NCI-H345 treated with DMSO at 0.1 percent for 48 hours (cell line): ENCODE data around the gene SF1.

Experiments
- DNase-seq: peaks from one replicate; lab custom pipeline; 2025; ENCODE audit not compliant: unreplicated experiment; lab: John Stamatoyannopoulos, UW

SF1 gene

DNA sequence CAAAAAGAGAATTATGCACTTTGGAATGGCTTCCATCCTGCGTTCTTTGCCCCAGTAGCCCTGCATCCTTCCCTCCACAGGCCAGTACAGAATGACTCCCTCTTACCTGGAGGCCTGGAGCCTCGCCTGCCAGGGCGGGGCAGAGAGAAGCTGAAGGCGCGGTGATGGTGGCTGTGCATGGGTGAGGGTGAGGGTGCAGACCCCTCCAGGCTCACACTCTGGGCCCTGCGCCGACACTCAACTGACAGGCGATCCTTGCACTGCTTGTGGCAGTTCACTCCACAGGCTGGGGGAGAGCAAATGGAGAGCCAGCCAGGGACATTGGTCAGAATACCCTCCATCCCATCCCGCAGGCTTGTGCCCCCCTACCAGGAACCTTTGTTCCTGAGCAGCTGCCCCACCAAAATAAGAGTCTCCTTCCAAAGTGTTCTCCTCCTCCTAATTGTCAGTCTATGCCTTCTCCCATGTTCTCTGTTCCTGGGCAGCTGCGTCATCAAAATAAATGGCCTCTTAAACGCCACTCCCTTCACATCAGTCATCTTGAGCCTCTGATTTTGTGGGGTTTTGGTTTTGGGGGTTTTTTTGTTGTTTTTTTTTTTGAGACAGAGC, 49.5 kb downstream of the SF1 start:
- no peak for DNase-seq

DNA sequence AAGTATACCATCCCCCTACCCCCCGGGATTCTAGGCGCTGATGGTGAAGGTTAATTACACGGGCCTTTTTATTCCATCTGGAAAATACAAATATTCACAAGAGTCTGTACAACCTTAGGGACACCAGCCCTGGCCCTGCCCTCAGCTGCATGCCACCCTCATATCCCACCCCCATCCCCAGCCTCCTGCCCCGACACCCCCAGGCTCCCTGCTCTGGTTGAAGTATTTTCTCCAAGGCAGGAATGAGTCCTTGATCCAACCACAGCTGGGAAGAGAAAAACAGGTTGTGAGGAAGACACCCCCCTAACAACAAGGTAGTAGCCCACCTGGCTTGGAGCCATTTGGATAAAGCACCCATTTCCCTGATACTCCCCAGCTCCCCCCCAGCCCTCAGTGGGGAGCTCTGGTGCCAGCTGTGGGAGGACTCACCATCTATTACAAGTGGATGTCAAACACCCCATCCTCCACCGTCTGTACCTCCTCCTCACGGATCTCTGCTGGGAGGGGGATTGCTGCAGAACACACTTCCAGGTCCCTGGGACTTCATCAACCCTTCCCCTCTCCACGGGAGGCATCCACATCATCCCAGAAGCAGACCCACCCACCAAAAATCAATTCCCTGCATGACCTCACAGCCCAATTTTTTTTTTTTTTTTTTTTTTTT, 51.3 kb downstream of the SF1 start:
- DNase-seq, result no peak

DNA sequence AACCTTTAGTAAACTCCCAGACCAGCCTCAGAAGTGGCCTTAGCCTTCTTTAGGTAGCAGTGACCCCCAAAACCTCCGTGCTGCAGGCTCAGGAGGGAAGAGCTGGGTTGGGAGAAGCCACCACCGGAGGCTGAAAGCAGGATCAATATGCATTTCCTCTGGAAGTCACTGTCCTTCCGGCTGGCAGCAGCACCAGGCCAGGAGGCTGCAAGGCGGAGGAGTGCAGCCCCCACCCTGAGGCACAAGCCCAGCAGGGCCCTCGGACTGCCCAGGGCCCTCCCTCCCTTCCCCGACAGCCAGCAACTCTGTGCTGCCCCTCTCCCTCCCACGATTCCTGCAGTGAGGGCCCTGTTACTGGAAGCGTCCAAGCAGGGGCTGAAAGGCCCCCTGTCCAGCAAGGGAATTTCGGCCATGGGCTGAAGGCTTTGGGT, 52.1 kb downstream of the SF1 start:
- no peak for DNase-seq

DNA sequence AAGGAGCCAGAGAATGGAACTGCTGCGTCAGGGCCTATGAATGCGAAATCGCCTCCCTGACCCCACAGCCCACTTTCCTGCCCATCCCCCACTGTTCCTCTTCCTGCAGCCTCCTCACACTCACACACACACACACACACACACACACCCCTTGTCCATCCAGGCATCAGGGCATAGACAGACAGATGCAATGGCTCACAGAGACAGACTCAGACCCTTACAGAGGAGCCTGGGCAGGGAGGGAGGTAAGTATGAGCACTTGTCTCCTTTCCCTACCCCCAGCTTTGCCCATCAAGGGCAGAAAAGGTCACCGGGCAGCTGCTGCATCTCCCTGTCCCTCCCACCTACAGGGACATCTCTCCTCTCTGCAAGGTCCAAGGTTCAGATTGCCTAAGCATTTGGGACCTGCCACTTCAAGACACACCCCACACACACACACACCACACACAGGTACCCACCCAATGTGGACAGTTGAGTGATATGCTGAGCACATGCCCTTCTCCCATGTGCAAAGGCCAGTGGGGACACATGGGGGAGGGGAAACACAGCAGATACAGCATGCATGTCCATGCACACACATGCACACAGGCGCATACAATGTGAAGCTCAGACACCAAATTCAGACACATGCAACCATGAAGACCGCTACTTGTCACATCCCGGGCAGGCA, 53.3 kb downstream of the SF1 start:
- no peak for DNase-seq

DNA sequence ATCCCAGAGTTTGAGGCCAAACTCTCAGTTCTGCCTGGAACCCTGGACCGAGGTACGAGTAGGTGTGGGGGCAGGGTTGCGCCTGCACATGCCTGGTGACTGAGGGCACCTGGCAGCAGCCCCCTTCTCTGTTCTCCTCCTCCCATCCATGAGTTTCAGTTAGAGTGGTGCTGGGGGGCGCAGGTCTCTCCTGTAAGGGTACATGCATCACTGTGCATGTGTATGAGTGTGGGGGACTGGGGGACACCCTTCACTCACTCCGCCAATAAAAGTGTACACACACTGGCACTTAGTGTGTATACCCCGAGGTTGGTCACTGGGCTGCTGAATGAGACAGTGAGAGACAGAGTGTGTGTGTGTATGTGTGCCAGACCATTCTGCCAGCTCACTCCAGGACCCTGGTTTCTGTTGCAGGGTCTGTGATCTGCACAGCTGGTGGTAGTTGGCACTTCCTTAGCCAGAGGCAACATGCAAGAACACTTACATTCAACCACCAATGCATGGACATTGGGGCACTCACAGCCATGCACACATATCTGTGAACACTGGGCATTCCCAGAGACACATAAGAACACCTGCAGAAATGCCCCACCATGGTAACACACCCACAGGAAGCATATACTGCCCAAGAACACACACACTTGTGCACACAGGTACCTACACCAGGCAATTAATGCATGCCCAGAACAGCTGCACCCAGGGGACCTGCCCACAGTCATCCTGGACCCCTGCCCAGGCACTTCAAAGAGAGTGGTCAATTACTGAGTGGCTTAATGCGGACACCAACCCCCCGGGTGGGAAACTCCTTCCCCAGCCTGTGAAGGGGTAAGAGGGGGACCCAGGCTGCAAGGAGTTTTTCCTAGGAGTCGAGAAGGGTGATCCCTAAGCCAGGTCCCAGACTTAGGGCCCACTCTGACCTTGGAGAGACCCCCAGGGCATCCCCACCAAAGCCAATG, 54.2 kb downstream of the SF1 start:
- no peak for DNase-seq

DNA sequence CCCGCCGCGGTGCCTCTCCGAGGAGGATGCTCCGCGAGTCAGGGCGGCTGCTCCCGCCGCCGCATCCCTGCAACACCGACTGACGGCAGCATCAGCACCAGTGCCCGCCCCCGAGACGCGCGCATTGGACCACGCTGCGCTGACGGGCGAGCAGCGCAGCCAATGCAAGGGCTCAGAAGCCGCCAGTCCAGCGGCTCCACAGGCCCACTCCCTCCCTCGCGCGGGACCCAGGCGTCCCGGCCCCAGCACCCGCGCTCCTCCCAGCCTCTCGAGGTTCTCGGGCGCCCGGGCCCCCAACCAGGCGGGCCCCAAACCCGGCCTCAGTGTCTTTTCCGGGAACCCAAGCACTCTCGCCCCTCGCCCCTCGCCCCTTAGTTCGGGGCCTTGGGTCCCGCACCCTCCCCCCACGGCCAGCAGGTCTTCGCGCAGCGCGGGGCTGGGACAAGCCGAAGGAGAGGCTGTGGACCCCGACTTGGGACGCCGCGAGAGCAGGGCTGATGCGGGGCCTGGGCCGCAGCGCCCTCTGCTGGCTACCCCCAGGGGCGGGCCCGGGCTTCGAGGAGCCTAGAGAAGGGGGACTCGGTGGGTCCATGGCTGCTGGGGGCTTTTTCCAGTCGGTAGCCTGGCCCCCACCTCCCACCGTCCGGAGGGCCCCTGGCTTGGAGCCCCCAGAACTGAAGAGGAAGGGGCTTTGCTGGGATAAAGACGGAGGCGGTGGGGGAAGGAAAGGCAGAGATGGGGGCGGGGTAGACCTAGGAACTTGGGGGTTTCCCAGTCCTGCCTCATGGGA, 55.0 kb downstream of the SF1 start, which contains the start of gene NRXN2:
TSS of gene NRXN2 (minus strand) at position 81 of the 790 bp plus-strand sequence. CDS start 9,498 bp downstream, outside the sequence.
- DNase-seq, result peak; percentile 74

DNA sequence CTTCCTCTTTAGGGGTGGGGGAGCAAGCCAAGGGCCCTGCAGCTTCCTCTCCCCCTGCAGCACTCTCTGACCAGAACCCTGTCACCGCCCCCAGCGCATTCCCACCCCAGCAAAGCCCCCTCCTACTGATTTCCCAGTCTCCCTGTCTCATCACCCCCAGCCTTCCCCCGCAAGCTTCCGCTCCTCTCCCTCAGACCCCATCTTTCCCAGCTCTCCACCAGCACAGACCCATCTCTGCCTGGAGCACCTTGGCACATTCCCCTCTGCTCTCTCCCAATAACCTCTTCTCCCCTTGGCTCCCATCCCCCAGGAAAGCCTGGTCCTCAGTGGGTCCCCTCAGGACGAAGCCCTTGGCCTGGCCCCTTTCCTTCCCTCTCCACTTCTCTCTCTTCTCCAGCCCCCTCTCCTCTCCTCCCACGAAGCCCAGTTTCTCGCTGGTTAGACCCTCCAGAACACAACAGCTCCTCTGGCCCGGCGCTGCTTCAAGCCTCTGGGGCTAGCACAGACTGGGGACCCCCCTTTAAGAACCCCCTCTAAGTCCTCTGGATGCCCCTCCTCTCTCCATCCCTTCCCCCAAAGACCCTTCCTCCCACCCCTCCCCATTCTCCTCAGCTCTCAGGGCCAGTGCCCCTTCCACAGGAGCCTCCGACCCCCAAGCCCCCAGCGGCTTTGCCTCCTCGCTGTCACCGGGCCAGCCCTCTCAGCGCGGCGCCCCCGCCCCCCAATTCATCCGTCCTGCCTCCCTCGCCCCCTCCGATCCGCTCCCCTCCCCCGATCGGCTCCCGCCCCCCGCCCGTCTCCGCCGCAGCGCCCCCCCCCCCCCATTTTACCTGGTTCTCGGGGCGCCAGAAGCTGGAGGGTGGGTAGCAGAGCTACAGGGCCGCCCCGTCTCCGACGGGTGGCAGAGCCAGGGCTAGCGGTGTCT, 55.9 kb downstream of the SF1 start:
- DNase-seq, result no peak

DNA sequence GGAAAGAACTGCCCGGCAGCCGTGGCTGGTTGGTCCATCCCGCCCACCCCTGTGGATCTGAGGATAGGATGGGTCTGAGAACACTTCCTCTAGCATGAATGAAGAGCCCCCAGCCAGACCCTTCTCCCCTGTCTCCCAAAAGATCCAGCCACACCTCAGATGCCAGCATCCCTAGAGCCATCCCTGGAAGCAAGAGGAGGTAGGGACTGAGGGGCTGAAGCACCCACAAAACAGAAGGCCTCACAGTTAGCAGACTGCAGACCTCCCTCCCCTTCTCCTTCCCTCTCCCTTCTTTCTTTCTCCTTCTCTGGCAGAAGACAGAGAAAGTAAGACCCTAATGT, 57.0 kb downstream of the SF1 start:
- DNase-seq, result no peak

DNA sequence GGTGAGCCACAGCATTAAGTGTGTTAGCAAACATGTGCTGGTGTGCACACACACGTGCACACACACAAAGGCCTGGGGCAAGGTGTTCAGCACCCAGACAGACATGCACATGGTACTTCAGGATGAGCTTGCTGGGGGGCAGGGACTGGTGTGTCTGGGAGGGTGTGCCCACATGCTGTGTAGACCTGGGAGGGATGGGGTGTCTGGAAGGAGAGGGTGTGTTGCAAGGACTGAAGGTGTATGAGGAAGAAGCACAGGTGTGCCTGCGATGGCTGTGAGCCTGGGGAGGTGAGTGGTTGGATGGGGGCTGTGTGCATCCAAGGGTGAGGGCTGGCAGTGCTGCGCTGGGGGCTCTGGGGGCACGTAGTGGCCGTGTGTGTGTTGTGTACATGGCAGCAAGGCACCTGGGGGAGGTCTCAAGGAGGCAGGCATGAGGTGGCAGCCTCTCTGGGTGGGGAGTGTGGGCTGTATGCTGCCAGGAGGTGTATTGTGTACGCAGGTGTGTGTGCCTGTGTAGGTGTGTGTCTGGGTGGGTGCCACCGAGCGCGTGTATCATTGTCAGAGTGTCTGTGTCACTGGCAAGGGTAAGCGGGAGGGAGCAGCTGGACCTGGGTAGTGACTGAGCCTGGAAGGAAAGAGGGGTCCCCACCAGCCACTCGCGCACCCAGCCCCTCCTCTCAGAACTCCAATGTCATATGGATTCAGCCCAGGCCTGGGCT, 57.5 kb downstream of the SF1 start:
- DNase-seq, result no peak

DNA sequence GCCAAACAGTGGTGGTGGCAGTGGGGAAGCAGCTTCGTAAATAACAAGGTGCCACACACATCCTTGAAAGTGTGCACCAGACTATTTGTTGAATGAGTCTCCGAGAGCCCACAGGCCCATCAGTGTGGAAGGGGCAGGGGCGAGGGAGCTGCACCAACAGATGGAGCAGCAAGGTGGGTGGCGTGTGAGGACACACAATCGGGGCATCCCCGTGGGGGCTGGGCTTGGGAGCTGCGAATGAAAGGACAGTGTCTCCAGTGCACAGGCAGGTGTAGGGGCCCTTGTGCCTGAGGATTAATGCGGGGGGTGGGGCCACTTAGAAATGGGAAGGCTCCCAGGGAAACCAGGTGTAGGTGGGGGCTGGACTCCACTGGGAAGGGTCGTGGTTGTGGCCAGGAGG, 58.2 kb downstream of the SF1 start:
- no peak for DNase-seq

DNA sequence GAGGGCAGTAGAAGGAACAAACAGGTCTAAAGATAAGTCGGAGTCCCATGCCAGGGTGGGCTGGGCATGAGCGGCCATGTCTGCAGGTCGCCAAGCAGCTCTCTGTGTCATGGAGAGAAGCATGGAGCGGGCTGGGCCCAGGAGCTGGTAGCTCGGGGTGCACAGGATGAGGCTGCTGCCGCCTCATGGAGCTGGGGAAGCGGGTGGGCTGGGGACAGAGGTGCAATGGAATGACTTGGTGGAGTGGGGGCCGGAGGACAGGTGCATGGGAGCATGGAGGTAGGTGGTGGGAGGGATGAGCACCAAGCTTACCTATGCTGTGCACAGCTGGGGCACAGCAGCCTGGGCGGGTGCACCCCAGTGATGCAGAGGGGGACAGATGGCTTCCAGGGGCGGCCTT, 58.9 kb downstream of the SF1 start:
- no peak for DNase-seq

DNA sequence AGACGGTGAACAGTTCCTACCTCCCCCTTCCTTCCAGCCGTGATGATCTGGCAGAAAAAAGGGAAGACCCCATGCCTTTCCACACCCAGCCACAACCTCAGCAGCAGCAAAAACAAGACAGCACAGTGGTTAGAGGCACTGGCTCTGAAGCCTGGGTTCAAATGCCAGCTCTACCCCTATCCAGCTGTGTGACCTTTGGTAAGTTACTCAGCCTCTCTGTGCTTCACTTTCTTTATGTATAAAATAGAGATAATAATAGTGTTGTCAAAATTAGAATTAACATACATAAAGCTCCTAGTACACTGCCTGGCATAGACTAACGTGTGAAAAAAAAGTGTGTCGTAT, 59.6 kb downstream of the SF1 start:
- no peak for DNase-seq

DNA sequence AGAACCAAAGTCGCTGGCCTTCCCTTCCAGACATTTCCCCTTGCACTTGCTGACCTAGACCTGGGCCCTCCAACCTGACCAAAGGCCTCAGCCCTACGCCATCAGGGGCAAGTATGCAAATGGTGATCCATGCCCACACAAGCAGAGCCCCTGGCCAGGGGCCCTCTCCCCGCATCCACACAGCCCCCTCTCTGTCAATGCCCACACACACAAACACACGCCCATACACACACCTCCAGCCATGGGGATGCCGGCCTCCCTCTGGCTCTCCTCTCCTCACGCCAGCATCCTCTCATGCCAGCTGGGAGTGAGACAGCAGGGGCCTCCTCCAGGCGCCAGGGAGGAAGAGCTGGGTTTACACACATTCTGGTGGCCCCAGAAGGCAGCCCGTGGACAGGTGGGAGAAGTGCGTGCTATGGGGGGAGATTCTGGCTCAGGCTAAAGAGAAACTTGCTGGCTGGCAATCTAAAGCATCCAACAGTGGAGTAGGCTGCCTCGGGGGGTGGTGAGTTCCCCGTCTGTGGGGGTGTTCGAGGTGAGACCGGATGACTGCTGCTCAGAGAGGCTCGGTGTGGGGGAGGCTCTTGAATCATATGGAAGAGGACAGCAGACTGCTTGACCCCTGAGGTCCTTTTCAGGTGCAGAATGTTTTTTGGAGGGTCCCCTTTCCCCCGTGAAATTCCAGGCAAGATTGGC, 60.1 kb downstream of the SF1 start:
- DNase-seq, result no peak

DNA sequence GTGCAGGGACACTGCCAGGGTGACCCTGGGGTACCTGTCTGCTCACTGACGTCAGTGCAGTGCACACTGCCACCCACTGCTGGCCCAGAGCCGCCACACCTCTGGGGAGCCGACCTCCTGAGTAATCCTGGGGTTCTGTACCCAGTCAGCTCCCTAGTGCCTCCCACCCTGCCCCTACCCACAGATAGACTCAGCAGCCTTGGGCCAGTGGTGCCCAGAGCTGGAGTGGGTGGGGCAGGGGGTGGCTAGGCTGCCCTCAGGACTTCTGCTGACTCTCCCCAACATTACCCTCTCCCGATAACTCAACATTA, 61.1 kb downstream of the SF1 start:
- no peak for DNase-seq

DNA sequence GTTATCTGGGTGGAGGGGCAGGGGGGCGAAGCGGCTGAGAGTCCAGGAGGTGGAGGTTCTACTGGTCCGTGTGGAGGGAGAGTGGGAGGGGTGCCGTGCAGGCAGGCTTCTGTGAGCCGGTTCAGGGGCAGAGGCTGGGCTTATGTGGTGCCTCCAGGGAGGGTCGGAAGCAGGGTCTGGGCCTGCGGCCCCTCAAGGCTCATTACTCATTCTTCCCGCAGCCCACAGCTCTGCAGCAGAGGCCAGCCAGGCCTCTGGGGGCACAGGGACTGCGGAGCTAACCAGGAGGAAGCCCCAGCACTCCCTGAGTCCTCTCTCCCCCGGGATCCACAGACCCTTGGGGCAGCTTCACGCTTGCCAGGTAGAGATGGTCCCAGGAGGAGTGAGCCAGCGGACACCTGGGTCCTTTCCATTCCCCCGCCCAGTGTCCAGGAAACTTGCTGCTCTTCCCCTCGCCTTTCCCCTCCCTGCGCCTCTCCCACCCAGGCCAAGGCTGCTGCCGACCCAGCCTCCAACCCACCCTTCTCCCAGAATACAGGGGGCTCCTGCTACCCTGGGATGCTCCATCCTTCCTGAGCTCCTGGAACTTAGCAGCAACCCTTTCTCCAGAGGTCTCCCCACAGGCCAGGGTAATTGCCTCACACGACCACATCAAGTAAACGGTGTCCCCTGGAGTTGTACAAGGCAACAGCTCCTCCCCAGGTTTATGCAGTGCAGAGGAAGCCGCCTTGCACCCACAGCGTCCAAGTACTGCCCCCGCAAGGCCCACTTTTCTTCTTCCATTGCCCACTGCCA, 61.7 kb downstream of the SF1 start:
- no peak for DNase-seq

DNA sequence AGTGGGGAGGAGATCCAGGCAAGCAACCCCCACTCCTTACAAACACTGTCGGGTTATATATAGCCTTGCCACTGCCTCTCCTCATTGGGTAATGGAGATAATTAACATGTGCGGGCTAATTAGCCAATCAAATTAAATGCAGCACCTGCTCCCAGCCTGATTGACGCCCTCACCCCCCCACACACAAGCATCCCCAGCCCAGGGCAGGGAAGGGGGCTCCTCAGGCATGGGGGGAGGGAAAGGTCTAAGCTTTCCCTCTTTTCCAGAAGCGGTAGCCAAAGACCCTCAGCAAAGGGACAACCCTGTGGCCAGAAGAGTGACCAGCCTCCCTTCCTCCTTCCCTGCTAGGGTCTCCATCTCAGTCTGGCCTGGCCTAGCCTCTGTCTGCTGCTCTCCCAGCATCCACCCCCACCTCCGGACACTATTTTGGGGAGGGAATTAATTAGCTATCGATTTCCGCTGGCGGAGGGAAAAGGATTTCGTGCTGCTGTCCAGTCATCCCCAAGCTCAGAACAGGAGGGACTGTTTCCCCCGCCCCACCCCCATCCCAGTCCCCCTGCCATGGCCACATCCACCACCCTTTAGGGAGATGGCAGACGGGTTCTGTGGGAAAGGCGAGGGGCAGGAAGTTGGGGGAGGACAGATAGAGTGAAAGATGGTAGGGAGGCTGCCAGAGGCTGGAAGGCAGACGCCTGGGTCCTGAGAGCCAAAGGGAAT, 62.4 kb downstream of the SF1 start:
- no peak for DNase-seq

DNA sequence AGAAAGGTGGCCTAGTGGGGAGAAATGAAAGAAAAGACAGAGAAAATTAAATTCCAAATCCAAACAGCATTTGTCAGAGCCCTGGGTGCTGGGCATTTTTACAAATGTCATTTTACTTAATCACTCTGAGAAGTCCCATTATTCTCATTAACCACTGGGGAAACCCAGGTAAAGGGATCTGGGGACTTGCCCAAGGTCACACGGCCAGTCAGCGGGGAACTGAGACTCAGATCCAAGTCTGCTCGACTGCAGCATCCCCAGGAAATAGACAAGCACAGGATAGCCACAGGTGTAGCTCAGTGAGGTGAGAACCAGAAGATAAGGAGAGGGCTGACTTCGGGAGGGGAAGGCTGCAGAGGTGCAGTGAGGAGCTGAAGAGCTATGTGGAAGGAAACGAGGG, 63.2 kb downstream of the SF1 start:
- DNase-seq, result no peak
